Fibroblast of skin of scalp (primary cell): ENCODE results near the gene PLPP1.
"Not testable (repeated sequence)": the region's sequence is repeated elsewhere in the genome, so short reads cannot be mapped to it uniquely, and the experiment has no call there.

ENCODE experiments used
- DNase-seq: peaks from one replicate; pipeline ENCODE4 v3.0.0-alpha.2; 2013

The PLPP1 gene

DNA sequence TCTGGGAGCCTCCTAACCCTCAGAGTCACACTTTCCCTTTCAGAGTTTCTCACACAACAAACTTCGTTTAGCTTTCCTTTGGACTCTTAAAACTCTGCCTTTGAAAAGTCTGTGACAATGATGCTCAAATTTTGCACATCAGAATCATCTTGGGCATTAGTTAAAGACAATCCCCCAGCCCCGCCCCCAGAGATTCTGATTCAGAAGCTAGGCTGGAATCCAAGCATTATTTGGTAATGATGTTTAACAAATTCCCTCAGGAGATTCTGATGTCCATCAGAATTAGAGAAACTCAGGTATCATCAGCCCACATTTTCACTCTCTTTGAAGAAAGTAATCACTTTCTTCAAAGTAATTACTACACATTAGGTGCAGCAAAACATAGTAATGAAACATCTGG lies 9.6 kb upstream of the PLPP1 start:
- peak; percentile 38 for DNase-seq

DNA sequence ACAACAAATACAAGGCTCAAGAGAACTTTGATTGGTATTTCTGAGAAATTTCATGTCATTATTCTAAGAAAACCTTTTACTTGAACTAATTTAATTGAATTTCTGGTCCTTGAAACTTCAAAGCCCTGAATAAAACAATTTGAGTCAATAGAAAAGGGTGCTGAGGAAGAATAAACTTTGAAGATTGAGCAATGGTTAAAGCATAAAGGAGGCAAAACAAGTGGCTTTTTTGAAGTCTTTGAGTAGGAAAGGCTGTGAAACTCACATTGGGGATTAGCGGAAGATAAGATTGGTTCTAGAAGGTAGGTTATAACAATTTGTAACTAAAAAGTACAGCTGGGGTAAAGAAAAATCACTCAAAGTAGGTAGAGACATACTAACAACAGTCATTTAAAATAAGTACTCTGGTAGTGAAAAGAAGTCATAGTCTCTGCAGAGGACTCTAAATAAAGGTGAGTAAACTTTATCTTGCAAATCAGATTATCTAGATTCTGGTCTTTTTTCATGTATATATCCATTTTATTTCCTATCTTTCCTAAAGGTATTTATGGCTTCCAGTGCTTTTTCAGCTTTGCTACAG lies 6.4 kb upstream of the PLPP1 start:
- no peak for DNase-seq

DNA sequence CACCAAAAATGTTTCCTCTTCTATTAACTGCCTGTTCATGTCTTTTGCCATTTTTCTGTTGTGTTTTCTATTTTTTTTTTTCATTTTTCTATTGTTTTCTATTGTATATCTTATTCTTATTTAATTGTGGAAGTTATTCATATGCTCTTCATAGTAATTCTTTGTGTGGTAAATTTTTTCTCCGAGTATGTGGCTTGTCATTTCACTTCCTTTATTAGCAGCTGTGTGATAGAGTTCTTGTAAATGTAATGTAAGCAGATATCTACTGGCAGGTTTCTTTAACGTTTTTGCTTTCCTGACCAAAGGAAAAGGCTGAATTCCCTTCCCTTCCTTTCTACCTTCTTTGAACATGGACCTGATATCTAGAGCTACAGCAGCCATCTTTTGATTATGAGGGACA lies 5.8 kb upstream of the PLPP1 start:
- no peak for DNase-seq

DNA sequence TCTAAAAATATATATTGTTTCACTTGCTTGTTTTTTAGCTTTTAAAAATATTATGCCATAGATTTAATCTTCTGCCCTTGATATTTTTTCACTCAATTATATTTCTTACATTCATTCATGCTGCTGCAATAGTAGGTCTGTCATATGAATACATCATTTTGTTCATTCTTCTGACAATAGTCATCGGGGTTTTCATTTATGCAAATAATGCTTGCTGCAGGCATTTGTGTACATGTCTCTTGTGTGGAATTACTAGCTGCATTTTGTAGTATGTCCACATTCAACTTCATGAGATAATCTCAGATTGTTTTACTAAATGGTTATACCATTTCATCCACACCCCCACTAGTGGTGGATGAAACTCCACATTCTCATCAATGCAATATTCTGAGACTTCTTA lies 5.3 kb upstream of the PLPP1 start:
- DNase-seq = peak; percentile 72

DNA sequence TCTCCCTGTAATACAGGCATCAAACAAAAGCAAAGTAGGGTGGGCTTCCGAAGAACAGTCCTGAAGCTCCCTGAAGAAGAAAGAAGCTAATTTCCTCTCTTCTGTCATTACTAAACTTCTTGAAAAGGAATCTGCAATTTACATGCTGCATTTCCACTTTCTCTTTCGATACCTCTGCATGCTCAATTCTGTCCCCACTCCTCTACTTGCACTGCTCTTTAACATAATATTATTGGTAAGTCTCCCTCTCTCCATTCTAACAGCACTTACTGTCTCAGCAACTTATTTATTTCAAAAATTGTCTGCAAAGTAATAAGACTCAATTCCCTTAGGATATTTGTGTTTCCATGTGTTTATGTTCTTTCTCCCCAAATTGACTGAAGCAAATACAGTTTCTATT lies 3.9 kb upstream of the PLPP1 start:
- no peak for DNase-seq

DNA sequence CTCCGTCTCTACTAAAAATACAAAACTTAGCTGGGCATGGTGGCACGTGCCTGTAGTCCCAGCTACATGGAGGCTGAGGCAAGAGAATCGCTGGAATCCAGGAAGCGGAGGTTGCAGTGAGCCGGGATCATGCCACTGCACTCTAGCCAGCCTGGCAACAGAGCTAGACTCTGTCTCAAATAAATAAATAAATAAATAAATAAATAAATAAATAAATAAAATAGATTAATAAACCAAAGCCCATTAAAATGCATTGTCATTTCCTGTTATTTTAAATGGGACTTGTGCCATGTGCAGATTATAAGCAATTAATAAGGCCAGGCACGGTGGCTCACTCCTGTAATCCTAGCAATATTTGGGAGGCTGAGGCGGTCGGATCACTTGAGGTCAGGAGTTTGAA lies 2.6 kb upstream of the PLPP1 start:
- not testable (repeated sequence) for DNase-seq

DNA sequence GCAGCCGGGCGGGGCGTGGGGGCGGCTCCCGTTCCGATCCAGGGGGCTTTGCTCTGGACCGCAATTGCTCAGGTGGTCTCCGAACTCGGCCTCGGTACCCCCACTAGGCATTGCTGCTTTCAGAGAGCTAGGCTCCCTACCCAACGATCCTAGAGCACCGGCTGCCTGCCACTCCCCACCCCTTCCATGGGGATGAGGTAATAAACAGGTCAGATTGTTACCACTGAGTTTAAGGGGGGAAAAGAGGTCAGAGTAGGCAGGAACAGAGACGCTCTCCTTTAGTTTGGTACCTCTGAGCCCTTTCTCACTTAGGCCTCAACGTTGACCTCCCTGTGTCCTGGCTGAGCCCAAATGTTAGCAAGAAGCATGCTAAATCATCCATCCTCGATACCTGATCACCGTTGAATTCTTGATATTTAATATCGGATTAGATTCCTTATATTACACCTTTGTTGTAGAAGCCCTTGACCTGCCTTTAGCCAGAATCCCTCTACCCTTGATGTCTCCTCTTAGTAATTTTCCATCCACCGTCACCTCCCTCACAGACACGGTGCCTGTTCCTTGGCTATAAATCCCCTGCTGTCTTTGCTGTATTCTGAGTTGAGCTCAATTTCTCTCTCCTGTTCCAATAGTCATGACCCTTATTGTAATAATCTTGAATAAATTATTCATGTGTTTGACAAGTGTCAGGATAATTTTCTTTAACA lies 588 bp upstream of the PLPP1 start:
- DNase-seq = no peak

DNA sequence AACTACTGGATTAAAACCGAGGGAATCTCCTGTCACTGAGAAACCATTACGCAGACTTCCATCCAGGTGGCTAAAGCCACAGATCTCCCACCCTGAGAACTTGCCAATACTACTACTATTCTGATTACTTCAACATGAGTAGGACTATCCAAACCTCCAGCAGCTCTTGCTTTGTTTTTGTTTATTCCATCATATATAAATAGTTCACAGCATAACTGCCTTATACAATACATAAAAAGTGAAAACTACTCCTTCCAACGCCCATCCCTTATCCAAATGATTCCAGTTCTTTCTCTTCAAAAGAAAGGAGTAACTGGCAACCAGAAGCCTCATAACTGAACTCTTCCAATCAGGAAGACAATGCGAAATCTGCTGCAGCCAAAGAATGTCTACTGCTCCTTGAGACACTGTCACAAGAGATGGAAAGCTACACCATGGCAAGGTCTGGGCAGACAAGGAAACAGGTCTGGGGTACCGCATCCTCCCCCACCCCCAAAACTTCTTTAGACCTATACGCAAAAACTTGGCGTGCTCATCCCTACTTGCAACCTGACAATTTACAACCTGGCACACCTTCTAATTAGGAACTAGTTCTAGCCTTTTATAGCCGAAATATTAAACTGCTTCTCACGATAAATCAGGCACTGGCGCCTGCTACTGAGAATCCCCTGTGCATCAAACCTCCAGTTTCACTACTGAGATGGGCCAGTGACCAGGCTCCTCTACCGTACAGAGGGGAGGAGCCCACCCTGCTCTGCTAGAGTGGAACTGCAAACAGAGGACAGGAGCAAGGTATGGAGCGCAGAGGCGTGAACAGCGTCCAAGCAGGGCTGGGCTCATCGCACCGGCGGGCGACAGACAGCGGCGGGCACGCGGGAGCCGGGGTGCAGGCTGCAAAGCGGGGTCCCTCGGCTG lies 986 bp downstream of the PLPP1 start:
- peak; percentile 48 for DNase-seq

DNA sequence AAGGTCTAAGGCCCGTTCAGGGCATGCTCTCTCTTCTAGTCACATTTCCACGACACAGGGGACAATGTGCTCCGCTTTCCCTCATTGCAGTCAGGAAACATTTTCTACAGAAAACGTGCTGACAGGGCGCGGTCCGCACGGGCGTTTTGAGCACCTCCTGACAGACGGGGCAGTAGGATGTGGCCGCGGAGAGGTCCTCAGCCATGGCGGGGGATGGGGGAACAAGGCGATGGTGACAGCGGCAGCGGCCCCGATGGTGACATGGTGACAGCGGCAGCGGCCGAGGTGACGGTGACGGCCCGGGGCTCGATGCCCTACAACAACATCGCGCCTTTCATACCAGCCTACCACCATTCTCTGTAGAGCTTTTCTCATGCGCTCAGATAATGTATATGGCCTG lies 4.1 kb downstream of the PLPP1 start:
- no peak for DNase-seq

DNA sequence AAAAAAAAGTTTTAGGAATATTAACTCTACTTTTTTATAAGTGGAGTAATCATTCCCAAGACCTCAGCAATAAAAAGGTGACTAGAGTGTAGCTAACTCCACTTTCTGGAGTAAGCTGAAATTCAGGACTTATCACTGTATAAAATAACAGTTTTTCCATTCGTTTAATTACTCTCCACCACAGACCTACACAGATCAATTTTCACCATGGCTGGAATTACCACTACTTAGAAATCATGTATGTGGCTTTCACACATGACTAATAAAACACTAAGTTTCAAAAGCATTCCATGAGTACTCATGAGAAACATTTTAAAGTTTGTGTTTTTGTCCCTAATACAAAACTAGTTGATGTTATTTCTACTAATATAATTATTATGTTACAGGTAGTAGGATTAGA lies 9.9 kb downstream of the PLPP1 start:
- no peak for DNase-seq

DNA sequence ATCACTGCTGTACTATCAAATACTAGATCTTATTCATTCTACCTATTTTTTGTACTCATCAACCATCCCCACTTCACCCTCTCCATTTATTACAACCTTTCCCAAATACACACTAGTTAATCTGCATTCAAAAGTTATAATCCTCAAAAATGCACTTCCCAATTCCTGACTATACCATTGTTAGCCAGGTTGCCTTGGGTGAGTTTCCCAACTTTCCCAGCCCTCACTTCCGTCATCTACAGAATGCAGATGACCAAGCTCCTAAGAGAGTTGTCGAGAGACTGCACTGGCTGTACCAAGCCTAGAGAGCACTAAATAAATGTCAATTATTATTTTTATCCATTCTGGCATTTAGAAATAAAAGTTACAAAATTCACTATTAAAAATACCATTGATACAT lies 11.5 kb downstream of the PLPP1 start:
- DNase-seq = no peak

DNA sequence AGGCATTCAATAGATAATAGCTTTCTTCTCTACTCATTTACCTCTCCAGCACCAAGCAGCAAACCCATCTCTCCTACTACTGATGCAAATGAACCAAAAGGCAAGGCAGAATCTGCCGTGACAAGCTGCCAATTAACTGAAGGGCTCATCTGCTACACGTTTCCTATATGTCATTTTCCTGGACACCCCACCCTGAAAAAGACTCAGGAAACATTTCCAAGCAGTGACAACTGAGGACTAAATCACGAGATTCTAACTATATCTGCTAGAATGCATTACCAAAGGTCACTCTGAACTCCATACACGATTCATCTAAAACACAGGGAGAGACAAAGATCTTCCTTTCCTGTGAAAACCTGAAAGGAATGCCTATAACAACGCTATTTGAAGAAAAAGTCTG lies 12.9 kb downstream of the PLPP1 start:
- DNase-seq = no peak

DNA sequence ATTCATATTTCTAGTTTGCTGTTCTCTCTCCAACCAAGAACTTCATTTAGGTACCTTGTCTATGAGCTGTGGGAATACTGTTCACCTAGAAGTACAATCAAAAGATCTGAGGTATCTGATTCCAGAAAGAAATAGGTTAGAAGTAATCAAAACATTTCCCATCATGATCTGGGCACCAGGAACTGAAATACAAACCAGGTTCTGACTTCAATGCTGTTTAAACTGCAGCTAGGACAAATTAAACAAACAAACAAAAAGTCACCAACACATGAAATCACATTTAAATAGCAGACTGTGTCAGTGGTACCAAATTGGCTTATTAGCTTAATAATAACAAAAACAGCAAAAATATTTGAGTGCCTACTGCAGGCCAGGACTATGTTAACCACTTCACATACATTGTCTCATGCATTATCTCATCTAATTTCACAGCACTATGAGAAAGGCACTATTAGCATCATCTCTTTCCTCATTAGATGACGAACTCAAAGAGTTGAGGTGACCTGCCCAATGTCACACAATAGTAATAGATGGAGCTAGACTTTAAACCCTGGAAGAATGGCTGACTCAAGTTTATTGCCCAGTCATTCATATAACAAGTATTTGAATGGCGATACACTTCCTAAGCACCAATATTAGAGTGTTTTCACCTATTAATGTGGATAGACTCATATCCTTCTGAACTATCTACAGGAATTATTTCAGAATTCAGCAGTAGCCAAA lies 14.5 kb downstream of the PLPP1 start:
- DNase-seq = no peak

DNA sequence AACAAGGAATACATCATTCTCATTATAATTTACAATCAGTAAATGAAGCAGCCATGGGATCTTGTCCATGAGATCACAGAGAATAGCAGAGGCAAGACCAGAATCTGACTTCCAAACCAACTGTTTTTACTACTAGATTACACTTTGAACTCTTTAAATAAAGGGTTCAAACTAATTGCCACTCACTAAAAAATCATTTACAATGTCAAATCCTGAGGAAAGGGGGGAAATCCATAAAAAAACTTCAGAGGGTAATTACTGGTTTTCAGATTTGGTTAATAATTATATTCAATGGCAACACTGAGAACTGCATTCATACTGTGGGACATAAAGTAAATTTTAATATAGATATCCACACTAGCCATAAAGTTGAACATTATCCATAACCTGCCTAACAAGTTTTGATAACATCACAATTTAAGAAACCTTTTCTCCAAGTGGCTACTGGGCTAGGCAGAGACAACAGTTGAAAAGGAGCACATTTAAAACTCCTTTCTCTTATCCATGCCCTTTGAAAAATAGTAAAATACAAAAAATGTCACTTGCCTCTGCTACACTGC lies 15.9 kb downstream of the PLPP1 start:
- no peak for DNase-seq

DNA sequence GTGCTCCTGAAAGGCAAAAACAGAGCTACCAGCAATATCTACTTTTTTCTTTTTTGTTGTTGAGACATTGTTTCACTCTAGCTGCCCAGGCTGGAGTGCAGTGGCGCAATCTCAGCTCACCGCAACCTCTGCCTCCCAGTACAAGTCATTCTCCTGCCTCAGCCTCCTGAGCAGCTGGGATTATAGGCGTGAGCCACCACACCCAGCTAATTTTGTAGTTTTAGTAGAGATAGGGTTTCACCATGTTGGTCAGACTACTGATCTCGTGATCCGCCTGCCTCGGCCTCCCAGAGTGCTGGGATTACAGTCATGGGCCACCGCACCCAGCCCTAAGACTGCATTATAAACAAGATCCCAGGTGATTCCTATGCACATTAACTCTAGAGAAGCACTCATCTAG lies 17.0 kb downstream of the PLPP1 start:
- DNase-seq = no peak

DNA sequence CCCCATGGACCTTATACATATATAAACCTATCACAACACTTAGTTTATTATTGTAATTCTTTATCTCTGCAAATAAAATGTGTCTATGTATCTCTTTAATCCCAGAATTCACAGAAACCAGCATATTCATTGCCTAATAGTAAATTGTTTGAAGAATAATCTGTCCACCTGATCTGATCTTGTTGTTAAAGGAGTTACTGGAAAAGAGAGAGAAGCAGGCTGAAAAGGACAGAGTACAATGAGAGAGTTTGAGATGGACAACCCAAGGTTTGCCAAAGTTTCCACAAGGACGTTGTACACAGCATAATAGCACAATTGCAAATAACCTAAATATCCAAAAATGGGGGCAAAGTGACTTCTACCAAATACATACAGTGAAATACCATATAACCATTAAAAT lies 23.8 kb downstream of the PLPP1 start:
- no peak for DNase-seq

DNA sequence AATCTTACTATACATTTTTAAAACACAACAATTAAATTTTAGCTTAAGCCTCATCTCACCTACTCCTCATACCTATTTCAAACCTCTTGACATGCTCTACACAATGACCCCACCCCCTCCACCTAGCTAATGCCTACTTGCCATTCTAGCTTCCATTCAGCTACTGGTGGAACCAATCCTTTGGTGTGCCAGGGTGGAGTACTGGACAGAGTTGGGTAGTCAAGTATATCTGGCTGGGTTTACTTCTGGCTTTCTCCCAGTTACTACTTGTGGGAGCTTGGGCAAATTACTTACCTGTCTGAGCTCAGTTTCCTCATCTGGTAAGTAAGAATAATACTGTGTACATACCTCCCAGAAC lies 24.3 kb downstream of the PLPP1 start:
- DNase-seq = no peak

DNA sequence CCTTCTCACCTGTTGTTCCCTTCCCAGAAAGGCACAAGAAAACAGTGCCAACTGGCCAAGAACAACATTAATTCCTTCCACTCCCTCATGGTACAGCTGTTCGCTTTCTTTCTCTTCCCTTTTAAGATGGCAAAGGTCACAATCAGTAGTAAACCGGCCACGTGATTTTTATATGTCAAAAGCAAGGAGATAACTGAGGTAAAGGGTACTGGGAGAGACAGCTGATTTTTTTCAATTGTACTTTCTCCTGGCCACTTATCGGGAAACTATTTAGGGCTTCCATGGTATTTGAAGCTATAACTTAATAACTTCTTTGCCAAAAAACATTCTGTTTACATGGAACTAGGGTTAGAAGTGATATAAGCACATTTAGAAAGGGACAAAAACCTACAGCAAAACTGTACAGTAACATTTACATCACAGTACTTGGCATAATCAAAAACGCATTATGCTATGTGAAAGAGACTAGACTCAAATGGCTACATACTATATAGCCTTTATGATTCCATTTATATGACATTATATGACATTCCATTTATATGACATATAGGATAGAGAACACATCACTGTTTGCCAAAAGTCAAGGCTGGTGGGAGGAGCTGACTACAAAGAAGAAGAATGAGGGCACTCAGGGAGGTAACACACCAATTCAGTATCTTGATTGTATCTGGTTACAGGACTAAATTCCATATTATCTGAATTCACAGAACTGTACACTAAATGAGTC lies 24.8 kb downstream of the PLPP1 start:
- peak; percentile 72 for DNase-seq

DNA sequence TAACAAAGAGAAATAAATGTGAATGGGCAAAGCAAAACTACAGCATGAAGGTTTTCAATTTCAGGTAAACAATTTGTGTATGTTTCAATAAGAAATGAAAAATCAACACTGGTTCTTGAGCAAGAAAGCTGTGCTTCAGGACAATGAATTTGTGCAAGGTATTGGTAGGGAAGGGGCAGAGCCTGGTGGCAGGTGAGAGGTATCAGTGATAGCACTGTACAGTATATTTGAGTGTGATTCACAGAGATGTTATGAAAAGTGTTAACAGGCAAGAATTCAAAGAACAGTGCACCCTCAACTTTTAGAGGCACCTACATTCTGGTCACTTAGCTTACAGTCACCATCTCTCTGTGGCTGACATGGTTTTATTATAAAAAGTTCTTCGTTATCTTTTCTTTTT lies 25.7 kb downstream of the PLPP1 start:
- no peak for DNase-seq

DNA sequence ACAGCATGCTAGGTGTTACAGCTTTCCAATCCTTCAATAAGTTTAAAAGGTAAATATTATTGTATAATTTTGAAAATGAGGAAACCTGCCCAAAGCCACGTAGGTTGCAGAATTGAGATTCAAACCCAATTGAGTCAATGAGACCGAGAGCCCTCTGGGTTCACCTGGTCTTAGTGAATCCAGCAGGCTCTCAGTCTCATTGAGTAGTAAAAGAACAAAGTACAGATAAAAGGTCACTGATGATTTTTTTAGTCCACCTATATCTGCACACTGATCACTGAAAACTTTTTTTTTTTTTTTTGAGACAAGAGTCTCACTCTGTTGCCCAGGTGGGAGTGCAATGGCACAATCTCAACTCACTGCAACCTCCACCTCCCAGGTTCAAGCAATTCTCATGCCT lies 27.2 kb downstream of the PLPP1 start:
- DNase-seq = no peak

DNA sequence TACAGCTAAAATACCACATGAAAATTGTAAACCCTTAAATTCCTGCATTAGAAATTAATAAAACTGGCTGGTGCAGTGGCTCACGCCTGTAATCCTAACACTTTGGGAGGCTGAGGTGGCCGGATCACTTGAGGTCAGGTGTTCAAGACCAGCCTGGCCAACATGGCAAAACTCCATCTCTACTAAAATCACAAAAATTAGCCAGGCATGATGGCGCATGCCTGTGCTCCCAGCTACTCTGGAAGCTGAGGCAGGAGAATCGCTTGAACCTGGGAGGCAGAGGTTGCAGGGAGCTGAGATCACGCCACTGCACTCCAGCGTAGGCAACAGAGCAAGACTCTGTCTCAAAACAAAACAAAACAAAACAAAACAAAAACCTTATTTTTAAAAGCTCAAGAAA lies 29.1 kb downstream of the PLPP1 start:
- not testable (repeated sequence) for DNase-seq

DNA sequence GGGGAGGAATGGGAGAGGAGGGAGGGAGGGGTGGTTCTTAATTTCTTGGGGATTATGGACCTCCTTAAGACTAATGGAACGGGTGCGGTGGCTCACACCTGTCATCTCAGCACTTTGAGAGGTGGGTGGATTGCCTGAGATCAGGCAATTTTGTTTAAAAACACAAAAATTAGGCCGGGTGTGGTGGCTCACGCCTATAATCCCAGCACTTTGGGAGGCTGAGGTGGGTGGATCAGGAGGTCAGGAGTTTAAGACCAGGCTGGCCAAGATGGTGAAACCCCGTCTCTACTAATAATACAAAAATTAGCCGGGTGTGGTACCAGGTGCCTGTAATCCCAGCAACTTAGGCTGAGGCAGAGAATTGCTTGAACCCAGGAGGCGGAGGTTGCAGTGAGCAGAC lies 30.8 kb downstream of the PLPP1 start:
- DNase-seq = not testable (repeated sequence)
